Cardiac muscle cell (in vitro differentiated cells and primary cell): ENCODE measurements around the gene BRD2. TPM values are rescaled to one million over a fixed set of nuclear protein-coding genes. Genes with fewer than 3 reads are reported as not detected.

Experiments
- DNase-seq, 2 donors: peaks; one replicate each; pipeline versions ENCODE4 v3.0.0 to v3.0.0-alpha.2; 2010 to 2017; ENCODE audit warnings: low read depth in 1 of 2, low spot score in 1 of 2
- H3K27ac ChIP-seq: fragments of 200-600 bp; sonication (generic); 2 replicates; pipeline ENCODE4 v1.5.1; 2016
- H3K27me3 ChIP-seq: fragments of 200-600 bp; sonication (generic); 2 replicates; pipeline ENCODE4 v1.6.0; 2016; ENCODE audit warnings: control low read depth
- H3K36me3 ChIP-seq: fragments of 200-600 bp; sonication (generic); 2 replicates; pipeline ENCODE4 v1.5.1; 2016; ENCODE audit warnings: control low read depth
- H3K4me1 ChIP-seq: fragments of 200-600 bp; sonication (generic); 2 replicates; pipeline ENCODE4 v1.8.1; 2017; ENCODE audit warnings: low read depth, mild to moderate bottlenecking, mixed run types
- H3K4me3 ChIP-seq: fragments of 200-600 bp; sonication (generic); 2 replicates; pipeline ENCODE4 v1.5.1; 2016; ENCODE audit warnings: mild to moderate bottlenecking
- H3K9me3 ChIP-seq: fragments of 200-600 bp; sonication (generic); 2 replicates; pipeline ENCODE4 v1.5.1; 2017; ENCODE audit warnings: low read depth, mild to moderate bottlenecking, control low read depth
- polyA plus RNA-seq: library from polyadenylated mRNA; unstranded; fragments of >200 nt; fragmentation: Nextera tagmentation; extraction: Ambion mirVana; gene quantifications from 2 replicates; pipeline ENCODE4 v1.2.1, GENCODE V29; 2016
- total RNA-seq: library from RNA; depleted of rRNA; stranded (reverse); fragments of >200 nt; gene quantifications from 2 replicates; pipeline ENCODE4 v1.2.3, GENCODE V29; 2016
- TF ChIP-seq, protein P1 (sequence below): IDR thresholded peaks from 2 replicates; pipeline ENCODE4 v1.5.1; 2012; ENCODE audit warnings: low read depth, mild to moderate bottlenecking, low read length

The BRD2 gene
- total and polyA plus RNA-seq, 2 experiments from 2014 or later: 137 to 232 TPM

DNA sequence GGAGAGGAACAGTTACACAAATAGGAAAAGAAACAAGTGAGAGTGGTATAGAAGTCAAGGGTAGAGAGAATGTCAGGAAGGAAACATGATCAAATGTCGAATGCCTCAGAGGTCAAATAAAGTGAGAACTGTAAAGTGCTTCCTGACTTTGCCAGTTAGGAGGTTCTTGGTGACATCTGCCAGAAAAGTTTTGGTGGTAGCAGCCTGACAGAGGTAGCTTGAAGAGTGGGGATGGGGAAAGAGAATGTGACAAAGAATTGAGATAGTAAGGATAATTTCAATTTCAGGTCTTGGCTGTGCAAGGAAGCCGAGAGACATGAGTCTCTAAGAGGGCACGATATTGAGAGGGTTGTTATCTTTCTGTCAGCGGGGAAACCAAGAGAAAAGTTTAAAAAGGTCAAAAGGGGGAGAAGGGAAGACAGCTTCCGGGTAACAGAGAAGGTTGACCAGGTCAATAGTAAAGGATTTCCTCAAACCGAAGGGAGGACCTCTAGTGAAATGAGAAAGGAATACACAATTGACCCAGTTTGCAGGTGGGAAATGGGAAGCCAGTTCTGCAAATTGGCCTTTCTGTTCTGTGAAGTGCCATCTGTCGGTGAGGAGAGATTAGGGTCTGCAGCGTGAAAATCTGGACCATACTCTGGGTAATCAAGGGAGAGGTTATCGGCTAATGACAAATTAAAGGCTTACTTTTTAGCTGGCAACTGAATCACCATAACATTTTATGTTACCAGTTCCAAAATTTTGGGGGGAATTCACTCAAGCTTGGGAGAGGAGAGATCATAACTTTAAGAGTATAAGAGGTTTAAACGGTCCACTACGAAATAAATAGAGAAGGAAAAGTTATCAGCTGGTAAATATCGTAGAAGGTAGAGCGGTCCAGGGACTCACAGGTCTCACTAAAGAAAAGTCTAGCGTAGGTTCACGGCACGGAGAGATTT, 973 bp upstream of the BRD2 start:
- peaks cover 3% of the 10 kb centered on the region for H3K36me3 ChIP-seq
- no peaks in the 10 kb centered on the region for H3K9me3 ChIP-seq
- peak overlapping the region; percentile 99 for H3K27ac ChIP-seq
- H3K4me1 ChIP-seq: peaks cover 15% of the 10 kb centered on the region
- DNase-seq: peak in 1 of 2 donors; percentile 57
- TF ChIP-seq, protein P1, sequence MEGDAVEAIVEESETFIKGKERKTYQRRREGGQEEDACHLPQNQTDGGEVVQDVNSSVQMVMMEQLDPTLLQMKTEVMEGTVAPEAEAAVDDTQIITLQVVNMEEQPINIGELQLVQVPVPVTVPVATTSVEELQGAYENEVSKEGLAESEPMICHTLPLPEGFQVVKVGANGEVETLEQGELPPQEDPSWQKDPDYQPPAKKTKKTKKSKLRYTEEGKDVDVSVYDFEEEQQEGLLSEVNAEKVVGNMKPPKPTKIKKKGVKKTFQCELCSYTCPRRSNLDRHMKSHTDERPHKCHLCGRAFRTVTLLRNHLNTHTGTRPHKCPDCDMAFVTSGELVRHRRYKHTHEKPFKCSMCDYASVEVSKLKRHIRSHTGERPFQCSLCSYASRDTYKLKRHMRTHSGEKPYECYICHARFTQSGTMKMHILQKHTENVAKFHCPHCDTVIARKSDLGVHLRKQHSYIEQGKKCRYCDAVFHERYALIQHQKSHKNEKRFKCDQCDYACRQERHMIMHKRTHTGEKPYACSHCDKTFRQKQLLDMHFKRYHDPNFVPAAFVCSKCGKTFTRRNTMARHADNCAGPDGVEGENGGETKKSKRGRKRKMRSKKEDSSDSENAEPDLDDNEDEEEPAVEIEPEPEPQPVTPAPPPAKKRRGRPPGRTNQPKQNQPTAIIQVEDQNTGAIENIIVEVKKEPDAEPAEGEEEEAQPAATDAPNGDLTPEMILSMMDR: peak; percentile 54
- no peaks in the 10 kb centered on the region for H3K27me3 ChIP-seq
- H3K4me3 ChIP-seq: peak overlapping the region; percentile 73

DNA sequence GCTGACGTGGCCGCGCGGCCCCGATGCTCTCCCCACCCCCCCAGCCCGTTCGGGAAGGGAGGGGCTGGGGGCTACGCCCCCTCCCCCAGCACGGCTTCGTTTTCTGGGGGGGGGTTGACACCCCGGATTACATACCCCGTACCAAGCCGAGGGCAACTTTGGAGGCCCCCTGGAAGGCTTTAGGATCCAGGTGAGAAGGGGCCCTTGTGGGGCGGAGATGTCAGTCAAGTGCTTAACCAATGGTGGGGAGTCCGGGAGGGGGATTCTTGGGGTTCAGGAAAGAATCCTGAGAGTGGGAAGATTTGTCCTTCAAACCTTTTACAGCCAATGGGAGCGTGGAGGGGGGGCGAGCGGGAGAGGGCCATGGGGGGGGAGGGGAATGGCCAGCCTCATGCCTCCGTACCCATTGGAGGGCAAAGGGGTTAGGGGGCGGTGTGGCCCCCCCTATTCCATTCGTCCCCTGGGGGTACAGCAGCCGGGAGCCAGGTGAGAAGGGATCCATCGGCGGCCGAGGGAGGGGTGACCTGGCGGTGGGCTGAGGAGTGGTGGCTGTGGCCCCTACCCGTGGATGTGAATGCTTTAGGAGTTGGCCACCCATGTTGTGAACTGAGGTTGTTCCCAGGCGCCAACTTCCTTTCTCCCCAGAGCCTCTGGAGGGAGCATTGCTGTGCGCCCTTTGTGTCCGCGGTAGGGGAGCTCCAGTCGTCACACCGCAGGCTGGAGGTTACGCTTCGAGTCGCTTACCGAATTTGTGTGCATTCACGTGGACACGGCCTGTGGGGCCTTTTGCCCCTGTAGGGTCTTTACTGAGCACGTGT, 682 bp downstream of the BRD2 start:
- DNase-seq: peak; percentile 80 to 91
- H3K27me3 ChIP-seq: no peaks in the 10 kb centered on the region
- peak overlapping the region; percentile 99 for H3K27ac ChIP-seq
- peaks cover 3% of the 10 kb centered on the region for H3K36me3 ChIP-seq
- H3K4me1 ChIP-seq: peaks cover 15% of the 10 kb centered on the region
- TF ChIP-seq, protein P1: peak; percentile 27
- H3K9me3 ChIP-seq: no peaks in the 10 kb centered on the region
- H3K4me3 ChIP-seq: peak overlapping the region; percentile 73

DNA sequence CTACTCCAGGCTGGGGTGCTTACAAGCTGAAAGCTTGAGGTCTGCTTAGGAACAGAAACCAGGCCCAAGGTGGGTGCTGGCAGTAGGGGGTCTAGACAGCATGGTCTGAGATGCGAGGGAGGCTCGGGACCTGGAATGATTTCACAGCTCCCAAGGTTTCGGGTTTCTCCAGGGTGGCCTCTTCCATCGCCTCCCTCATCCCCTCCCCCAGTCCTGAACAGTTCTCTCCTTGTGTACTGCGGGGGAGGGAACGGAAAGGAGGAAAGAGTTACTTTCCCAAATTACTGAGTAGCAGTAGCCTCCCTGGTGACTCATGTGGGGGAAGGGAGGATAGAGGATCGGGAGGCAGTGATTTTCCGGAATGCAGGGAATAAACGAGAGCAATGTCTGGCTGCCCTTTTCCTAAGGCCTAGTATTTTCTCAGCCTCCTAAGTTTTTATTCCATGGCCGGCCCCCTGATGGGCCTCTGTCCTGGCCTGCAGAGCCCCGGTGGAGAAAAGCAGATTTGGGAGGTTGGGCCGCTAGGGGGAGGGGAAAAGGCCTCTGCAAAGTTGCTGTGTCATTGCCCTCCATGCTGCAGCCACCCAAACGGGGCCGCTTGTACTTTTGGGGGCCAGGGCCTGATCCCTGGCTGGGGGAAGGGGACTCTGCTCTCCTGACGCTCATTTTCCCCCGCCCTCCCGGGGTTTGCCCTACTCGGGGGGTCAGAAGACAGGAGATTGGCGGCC, 1.5 kb downstream of the BRD2 start:
- H3K36me3 ChIP-seq: peaks cover 6% of the 10 kb centered on the region
- TF ChIP-seq, protein P1: peak; percentile 23
- H3K9me3 ChIP-seq: no peaks in the 10 kb centered on the region
- H3K4me3 ChIP-seq: peak overlapping the region; percentile 73
- H3K4me1 ChIP-seq: peaks cover 18% of the 10 kb centered on the region
- H3K27ac ChIP-seq: peak overlapping the region; percentile 99
- DNase-seq: peak; percentile 79 to 98
- H3K27me3 ChIP-seq: no peaks in the 10 kb centered on the region

DNA sequence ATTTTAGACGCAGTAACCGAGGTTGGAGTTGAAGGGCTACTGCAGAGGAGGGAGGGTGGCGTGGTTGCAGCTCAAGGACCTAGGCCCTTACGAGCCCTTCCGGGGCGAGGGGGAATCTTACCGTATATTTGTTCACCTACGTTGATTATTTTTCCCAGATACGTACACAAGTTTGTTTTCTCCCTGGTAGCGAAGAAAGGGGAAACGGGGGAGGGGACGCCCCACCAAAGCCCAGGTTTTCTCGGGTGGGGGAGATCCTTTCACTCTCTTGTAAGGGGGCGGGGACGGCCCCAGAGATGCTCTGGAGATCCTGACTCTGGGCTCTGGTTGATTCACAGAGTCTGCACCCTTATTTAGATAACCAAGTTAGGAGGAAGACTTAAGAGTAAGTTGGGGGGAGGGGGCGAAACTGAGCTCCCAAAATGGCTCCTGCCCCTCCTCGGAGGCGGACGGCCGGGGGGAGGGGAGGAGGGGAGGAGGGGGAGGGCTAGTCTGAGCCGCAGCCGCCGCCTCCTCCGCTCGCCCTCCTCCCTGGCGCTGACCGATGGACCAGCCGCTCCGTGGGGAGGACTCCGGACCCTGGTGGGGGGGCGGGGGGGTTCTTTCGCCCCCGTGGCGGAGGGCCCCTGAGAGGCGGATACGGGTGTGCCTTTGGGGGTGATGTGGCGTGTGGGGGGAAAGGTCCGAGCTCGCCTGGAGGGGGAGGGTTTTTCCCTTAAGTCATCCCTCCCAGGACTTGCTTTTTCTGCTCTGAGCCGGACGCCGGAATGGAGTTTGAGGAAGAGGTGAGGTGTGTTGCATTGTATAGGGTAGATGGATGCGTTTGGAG, 2.2 kb downstream of the BRD2 start:
- Histone ChIP-seq H3K27ac (peak overlapping the region; percentile 99), H3K27me3 (no peaks in the 10 kb centered on the region), H3K36me3 (peaks cover 13% of the 10 kb centered on the region), H3K9me3 (no peaks in the 10 kb centered on the region), H3K4me1 (peaks cover 22% of the 10 kb centered on the region), H3K4me3 (peak overlapping the region; percentile 73)
- DNase-seq: peak; percentile 91 to 97
- TF ChIP-seq, protein P1: no peak
